GM12892 (cell line): ENCODE results near the gene PIP4K2B.

ENCODE experiments used
- POLR2A ChIP-seq: IDR thresholded peaks from 2 replicates; pipeline ENCODE4 v1.6.1; 2011; ENCODE audit warnings: low read depth, low read length, control low read depth
- TAF1 ChIP-seq: IDR thresholded peaks from 2 replicates; pipeline ENCODE4 v1.6.1; 2011; ENCODE audit warnings: low read depth, mild to moderate bottlenecking, control low read depth, low read length, borderline replicate concordance

DNA sequence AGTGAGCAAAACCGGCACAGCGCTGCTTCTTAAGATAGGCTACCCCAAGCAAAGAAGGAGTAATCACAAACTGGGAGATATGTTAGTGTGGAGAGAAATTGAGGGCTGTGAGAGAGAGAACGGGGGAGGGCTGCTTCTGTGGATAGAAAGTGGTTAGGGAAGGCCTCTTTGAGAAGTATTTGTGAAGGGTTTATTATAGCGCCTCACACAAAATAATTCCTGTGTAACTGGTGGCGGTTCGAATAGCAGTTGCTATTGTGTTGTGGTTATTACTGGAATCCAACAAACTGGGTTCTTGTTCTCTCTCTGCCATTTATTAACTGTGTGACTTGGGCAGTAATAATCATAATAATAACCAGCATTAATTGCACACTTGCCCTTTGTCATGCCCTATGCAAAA lies 78.4 kb downstream of the PIP4K2B start:
- TF ChIP-seq TAF1 (no peak), POLR2A (no peak)
